NCI-H748 (cell line): Measurements from ENCODE around the gene CLEC19A.

Experiments used
- DNase-seq: peaks from one replicate; lab custom pipeline; 2025; ENCODE audit not compliant: unreplicated experiment; lab: John Stamatoyannopoulos, UW

Gene CLEC19A

GRCh38 chr16:19284207-19284606 lies 1.3 kb upstream of the CLEC19A start:
- DNase-seq: no peak

DNA sequence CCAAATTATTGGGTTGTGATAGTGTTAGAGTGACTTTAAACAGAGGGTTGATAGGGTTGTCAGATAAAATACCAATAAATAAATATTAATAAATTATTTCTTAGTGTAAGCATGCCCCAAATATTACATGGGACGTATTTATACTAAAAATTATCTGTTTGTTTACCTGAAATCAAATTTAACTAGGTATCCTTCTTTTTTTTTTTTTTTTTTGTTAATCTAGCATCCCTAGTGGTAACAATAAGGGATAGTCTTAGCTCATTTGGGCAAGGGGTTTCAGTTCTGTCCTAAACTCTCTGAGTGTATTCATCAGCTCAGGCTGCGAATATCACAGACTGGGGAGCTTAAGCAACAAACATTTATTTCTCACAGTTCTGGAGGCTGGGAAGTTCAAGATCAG lies 1.3 kb downstream of the CLEC19A start:
- DNase-seq: no peak

DNA sequence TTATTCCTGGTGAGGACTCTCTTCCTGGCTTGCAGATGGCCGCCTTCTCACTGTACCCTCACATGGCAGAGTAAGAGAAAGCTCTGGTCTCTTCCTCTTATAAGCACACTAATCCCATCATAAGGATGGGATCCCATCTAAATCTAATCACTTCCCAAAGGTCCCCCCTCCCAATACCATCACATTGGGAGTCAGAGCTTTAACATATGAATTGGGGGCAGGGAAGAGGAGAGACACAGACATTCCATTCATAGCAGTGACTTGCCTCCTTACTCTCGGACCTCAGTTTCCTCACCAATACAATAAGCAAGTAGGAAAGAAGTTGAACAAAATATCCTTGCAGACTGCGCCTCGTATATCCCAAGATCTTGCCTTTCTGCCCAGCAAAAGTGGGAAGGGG lies 1.7 kb downstream of the CLEC19A start:
- no peak for DNase-seq

- DNase-seq: peak; percentile 6
Measured at GRCh38 chr16:19288872-19289799, 3.6 kb downstream of the CLEC19A start.

DNA sequence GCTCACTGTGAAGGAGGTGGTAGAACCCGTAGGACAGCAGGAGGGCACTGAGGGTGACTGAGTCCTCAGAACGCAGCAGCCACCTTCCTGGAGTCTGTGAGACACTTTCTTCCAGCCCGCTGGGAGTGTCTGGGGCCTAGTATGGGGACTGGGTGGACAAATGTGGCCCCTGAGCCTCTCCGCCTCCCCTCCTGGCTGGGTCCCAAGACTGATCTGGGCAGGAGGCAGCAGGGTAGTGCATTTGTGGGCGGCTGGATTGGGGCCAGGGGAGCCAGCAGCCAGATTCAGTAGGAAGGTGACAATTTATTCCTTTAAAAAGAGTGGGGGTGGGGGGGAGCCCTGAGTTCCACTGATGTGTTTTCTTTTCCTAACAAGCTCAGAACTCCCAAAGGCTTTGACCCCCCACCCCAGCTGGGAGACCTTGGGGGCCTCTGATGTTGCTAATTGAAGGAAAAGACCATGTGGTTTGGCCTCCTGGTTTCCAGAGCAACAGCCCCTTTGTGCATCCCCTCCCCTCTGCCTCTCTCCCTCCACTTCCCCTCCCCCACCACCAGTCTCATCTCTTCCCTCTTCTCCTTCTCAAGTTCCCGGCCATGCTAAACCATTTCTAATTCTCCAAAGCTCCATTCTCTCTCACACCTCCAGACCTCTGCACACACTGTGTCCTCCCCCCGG lies 4.4 kb downstream of the CLEC19A start:
- no peak for DNase-seq

DNA sequence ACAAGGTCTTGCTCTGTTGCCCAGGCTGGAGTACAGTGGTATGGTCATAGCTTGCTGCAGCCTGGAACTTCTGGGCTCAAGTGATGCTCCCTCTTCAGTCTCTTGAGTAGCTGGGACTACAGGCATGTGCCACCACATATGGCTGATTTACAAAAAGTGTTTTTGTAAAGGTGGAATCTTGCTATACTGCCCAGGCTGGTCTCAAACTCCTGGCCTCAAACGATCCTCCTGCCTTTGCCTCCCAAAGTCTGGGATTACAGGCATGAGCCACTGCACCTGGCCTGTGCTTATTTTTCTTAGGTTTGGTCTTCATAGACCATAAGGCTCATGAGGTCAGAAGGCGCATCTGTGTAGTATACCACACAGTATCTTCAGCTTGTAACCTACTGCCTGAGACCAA lies 5.3 kb downstream of the CLEC19A start:
- no peak for DNase-seq

DNA sequence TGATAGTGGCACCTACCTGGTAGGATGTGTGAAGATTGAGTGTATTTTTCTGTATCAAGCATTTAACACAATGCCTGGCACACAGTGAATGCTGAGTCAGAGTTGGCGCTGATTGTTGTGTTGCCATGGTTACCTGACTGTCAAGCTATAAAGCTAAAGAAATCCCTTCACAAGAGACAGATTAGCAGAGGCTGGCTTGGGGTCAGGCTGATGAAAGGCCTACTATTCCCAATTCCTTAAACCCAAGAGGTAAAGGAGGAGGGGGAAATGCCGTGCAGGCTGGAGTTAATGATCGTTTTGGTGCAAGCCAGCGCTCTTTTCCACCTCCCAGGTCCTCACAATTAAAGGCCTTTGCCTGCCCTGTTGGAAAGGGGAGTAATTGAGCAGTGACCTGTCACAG lies 5.9 kb downstream of the CLEC19A start:
- peak; percentile 33 for DNase-seq

DNA sequence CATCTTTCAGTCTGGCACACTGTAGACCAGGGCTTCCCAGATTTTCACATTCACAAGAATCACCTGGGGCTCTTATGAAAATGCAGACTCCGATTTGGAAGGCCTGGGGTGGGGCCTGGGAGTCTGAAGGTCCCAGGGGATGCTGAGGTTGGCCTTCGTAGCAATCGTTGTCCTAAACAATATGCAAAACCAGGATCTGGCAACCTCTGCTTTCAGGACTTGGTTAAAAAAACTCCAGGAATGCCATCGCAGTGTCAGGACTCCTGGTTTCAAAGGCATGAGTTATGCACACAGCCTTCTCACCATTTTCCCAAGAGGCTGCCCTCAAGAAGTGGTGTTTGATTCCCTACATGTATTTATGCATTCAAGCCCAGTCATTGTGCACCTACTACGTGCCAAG lies 6.7 kb downstream of the CLEC19A start:
- DNase-seq: no peak

GRCh38 chr16:19294156-19294649 lies 8.7 kb downstream of the CLEC19A start:
- no peak for DNase-seq

DNA sequence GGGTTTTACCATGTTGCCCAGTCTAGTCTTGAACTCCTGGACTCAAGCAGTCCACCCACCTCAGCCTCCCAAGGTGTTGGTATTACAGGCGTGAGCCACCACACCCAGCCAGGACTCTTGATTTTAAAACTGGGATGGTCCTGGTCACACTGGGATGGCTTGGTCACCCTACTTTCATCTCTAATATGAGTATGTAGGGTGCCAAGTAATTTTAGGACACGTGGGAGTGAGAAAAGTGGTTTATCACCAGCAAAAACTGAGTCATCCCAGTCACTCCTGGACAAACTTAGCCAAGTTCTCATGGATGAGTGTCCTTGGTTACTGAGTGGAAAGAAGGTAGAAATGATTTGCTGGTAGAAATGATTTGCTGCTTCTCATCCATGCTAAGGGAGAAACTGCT lies 9.9 kb downstream of the CLEC19A start:
- no peak for DNase-seq

- no peak for DNase-seq
Measured at GRCh38 chr16:19297454-19297853, 11.9 kb downstream of the CLEC19A start.

DNA sequence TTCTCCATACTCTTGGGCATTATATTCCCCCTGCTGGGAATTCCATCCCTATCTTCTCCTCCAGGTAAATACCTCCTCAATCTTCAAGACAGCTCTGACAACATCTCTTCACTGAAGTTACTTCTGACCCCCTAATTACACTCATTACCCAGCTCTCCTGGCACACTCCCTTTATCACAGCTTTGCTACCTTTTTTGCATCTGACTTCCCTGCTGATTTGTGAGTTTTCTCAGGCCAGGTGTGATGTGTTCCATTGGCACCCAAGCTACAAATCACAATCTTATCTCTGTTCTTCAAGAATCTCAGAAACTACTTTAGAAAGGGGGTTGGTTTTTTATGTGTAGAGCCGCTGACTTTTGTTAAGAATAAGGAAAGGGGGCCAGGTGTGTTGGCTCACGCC lies 14.0 kb downstream of the CLEC19A start:
- no peak for DNase-seq

- no peak for DNase-seq
Measured at GRCh38 chr16:19301931-19302330, 16.4 kb downstream of the CLEC19A start.

DNA sequence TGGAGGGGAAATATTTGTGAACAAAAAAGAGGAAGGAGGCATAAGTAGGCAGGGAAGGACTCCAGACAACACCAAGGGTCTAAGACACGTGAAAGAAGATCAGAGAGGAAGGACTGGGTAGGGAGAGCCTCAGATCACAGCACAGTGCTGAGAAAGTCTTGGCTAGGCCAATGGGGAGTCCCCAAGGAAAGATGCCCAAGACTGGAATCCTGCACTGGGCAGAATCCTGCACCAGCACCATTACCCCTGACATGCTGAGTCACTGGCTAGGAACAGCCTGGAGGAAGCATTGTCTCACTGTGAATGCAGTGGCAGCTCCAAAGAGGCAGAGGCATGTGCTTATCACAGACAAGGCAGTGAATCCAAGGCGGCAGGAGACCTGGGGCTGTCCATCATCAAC lies 19.2 kb downstream of the CLEC19A start:
- DNase-seq: no peak

GRCh38 chr16:19305443-19305842 lies 19.9 kb downstream of the CLEC19A start:
- DNase-seq: no peak

DNA sequence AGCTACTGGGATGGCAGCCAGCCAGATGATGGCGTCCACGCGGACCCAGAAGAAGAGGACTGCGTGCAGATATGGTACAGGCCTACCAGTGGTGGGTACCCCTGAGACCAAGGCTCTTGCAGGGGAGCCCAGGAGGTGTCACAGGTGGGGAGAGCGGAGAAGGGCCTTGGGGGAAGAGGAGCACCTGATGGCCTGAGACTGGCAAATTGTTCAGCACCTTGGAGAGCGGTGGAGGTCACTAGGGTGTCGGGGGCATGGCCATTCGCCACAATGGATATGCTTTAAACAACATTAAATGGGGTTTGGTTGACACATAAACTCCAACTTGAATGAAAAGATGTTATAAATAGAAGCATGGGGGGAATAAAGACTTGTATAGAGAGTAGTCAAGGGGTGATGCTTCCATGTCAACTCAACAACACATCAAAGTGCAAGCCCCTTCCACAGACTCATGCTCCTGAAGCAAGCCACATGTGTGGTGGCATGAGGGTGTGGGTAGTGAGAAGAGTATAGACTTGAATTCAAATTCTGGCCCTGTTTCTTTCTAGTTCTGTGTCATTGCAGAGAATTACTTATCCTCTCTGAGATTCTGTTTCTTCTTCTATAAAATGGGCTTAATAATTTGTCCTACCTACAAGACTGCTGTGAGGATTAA lies 22.2 kb downstream of the CLEC19A start:
- no peak for DNase-seq

- no peak for DNase-seq
Measured at GRCh38 chr16:19308392-19308791, 22.9 kb downstream of the CLEC19A start.

DNA sequence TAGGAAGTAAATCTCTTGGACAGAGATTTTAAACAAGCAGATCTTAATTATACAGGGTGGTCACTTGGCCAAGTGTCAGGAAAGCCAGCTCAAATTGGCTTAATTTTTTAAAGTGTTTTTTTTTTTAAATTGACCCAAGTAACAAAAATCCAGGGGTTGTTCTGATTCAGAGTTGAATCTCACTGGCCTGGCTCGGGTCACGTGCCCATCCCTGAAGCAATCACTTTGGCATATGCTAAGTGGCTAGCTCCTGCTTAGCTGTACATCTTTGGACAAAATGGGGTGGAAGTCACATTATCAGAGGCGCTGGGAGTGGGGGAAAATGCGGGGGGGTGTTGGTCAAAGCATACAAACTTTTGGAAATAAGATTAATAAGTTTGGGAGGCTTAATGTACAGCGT lies 23.6 kb downstream of the CLEC19A start:
- no peak for DNase-seq

- no peak for DNase-seq
Measured at GRCh38 chr16:19314718-19315425, 29.3 kb downstream of the CLEC19A start.

DNA sequence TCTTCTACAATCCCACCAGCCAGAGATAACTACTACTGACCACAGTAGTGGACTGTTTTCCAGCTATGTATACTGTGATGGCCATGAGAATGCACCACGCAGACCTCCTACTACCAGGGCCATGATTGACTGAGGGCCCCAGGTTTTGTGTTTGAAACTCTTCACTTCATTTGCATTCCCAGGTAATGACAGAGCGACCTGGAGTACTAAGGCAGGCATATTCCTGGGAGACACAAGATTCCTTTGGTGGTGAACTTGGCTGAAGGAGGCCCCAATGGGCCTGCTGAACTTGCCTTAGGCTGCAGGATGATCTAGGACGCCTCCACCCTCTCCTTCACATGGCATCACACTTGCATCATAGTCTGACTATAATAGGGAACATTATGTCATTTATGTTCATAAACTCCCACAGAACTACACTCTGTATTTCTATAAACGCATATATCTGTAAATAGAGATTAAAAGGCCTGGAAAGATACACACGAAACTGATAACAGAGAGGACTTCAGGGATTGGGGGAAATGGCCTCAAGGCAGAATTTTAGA lies 30.4 kb downstream of the CLEC19A start:
- no peak for DNase-seq

DNA sequence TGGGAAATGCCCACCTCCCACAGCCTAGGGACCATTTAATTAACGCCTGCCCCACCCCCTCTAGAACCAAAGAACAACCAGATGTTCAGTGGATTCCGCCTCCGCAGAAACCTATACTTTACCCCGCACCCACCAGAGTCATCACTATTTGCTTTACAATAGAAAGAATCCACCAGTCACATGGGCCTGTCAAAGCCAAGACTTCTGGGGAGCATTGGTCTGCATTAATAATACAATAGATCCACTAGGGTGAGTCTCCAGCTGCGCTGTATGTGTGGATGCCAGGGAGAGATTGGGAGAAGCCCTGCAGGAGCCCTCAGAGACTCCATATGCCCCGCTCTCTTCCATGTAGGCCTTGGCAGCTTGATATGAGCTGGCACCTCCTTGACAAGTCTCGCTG lies 31.3 kb downstream of the CLEC19A start:
- no peak for DNase-seq
